ENCODE measurements around the gene ENAH. TPM values are rescaled to one million over a fixed set of nuclear protein-coding genes. Genes with fewer than 3 reads are reported as not detected.

Gene ENAH
- total and polyA plus RNA-seq, 2 donors (not counting 1 experiment from before 2014, with no cell fraction given), result 1.3 to 1.6 TPM

DNA sequence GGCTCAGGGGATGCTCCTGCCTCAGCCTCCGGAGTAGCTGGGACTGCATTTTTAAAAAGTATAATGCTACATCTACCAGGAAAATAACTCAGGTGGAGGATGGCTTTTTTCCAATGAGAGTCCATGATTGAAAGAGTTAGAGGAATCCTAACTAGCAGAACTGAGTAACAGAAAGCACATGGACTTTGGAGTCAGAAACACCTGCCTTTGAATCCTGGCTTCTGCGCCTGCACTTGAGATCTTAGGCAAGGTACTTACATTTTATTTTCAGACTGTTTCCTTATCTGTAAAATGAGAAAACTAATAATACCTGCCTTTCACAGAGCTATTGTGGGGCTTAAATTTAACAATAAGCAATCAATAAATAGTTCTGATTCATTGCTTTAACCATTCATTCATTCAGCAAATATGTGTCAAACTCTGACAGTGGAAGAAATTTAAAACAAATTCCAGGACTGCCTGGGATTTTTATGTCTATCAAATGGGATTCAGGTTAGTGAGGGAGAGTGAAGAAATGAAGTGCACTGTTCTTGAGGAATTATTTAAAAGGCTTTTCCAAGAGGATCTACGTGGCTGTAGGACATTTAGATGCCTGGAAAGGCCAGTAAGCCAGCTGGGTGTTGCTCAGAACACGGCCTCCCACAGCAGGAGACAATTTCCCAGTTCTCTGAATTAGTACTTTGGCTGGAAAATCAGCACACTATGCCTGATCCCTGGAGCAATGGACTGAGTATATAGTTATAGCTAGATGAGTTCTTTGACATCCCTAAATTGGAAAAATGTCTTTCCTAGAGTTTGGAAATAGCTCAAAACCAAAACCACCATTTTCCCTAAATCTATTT, 212.3 kb downstream of the ENAH start:
- Histone ChIP-seq H3K9me3 (ENCODE audit: control extremely low read depth in 1 of 3, control insufficient read depth in 2 of 3, insufficient read depth in 1 of 3, low read length in 2 of 3) (no peaks in the 10 kb centered on the region), H3K4me1 (ENCODE audit: control insufficient read depth in 2 of 2, insufficient read depth in 2 of 2, low read length in 2 of 2) (peaks cover 43 to 59% of the 10 kb centered on the region in 2 donors), H3K27me3 (replicated peaks in 1 of 4; ENCODE audit: control extremely low read depth in 1 of 4, control insufficient read depth in 3 of 4, insufficient read depth in 4 of 4, low read length in 3 of 4) (no peaks in the 10 kb centered on the region), H3K9ac (ENCODE audit: low read length) (no peak overlapping the region), H3K4me2 (replicated peaks; ENCODE audit: low read depth, low read length, poor library complexity, severe bottlenecking) (no peak overlapping the region), H3K36me3 (replicated peaks in 1 of 2; ENCODE audit: control extremely low read depth in 1 of 2, control insufficient read depth in 1 of 2, extremely low read depth in 1 of 2, insufficient read depth in 2 of 2, low read length in 1 of 2) (no peaks in the 10 kb centered on the region), H3K4me3 (ENCODE audit: control extremely low read depth in 1 of 5, extremely low read depth in 1 of 5, insufficient read depth in 1 of 5, low read depth in 2 of 5, low read length in 4 of 5) (no peak overlapping the region), H3K27ac (ENCODE audit: low read length in 2 of 2) (no peak overlapping the region), H2AFZ (ENCODE audit: insufficient read depth, low read depth, low read length, poor library complexity, severe bottlenecking) (no peak overlapping the region), H3K79me2 (ENCODE audit: control insufficient read depth, insufficient read depth, low read length) (no peaks in the 10 kb centered on the region), H4K20me1 (ENCODE audit: control insufficient read depth, insufficient read depth, low read length, poor library complexity, severe bottlenecking) (no peaks in the 10 kb centered on the region)
- H3K27me3 Mint-ChIP-seq, result no peaks in the 10 kb centered on the region
- peaks cover 57% of the 10 kb centered on the region for H3K4me1 Mint-ChIP-seq
- no peaks in the 10 kb centered on the region for H3K9me3 Mint-ChIP-seq (ENCODE audit: insufficient read depth)
- 100% methylated on average over 1 of the region's 4 CpGs for WGBS (ENCODE audit: insufficient coverage)
- intact Hi-C loops (cut with micrococcal nuclease), result no loop called here
- no peak overlapping the region for H3K27ac Mint-ChIP-seq
- DNase-seq, result no peak
- ATAC-seq (ENCODE audit: low read depth), result no peak
- ChIA-PET CTCF (interaction anchor here (1.2 to 7.8 kb wide), 4 partner anchors 7 to 118 kb away, joined by 4 to 104 read pairs (median 8); partner anchors contain the start of gene LBR), POLR2A (interaction anchor here (0.8 to 1.2 kb wide), 2 partner anchors 11 to 12 kb away, joined by 3 read pairs; no protein-coding TSS in a partner anchor)
- H3K4me3 Mint-ChIP-seq, result no peak overlapping the region
- TF ChIP-seq EZH2 (IDR thresholded peaks at IDR 0.05; ENCODE audit: borderline replicate concordance, insufficient read depth, low read depth, low read length, poor library complexity, severe bottlenecking), result no peak
- TF ChIP-seq, protein P1, sequence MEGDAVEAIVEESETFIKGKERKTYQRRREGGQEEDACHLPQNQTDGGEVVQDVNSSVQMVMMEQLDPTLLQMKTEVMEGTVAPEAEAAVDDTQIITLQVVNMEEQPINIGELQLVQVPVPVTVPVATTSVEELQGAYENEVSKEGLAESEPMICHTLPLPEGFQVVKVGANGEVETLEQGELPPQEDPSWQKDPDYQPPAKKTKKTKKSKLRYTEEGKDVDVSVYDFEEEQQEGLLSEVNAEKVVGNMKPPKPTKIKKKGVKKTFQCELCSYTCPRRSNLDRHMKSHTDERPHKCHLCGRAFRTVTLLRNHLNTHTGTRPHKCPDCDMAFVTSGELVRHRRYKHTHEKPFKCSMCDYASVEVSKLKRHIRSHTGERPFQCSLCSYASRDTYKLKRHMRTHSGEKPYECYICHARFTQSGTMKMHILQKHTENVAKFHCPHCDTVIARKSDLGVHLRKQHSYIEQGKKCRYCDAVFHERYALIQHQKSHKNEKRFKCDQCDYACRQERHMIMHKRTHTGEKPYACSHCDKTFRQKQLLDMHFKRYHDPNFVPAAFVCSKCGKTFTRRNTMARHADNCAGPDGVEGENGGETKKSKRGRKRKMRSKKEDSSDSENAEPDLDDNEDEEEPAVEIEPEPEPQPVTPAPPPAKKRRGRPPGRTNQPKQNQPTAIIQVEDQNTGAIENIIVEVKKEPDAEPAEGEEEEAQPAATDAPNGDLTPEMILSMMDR (IDR thresholded peaks at IDR 0.05), result no peak

Measured in B cell (primary cell).